ENCODE results near the gene AATF. TPM values are rescaled to one million over a fixed set of nuclear protein-coding genes. Genes with fewer than 3 reads are reported as not detected.

The AATF gene
- polyA plus RNA-seq, 3 donors, result 33.2 to 34.1 (median 34.0) TPM

DNA sequence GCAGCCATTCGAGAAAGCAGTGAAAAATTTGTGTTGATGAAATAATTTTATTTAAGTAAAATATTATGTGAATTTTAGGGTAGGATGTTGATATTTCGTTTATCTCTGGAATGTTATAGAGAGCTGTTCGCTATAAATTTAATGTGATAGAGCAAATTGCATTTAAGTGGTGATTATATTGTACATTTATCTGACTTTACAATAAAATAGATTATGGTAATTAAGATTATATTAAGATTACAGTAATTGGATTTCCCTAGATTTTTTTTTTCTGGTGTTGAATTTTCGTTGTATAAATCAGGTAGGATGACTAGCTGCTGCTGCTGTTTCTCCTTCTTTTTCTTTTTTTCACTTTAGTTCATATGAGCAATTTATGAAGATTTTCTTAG lies 71.0 kb downstream of the AATF start:
- no peak overlapping the region for H3K27ac ChIP-seq (ENCODE audit: low read depth, low read length)
- 97 to 98% (median 97%) methylated on average over 4 of the region's 4 CpGs for WGBS, 3 donors

DNA sequence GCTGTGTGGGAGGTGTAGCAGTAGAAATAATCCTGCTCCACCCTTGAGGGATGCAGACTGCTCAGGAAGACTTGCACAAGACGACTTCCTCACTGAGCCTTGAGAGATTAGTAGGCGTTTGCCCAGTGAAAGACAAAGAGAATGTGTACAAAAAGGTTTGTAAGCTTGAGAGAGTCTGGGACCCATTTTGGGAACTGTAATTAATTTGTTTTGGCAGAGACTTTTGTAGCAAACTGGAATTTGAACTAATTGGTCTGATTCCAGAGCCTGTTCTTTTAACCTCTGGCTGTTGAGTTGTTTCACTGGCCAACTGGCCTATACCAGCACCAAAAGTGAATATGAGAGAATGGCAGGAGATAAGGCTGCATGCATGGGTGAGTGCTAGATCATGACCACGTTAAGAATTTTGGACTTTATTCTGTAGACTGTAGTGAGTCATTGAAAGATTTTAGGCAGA lies 75.5 kb downstream of the AATF start:
- WGBS, 3 donors, result 36 to 72% (median 37%) methylated on average over 3 of the region's 3 CpGs
- H3K27ac ChIP-seq (ENCODE audit: low read depth, low read length), result no peak overlapping the region

DNA sequence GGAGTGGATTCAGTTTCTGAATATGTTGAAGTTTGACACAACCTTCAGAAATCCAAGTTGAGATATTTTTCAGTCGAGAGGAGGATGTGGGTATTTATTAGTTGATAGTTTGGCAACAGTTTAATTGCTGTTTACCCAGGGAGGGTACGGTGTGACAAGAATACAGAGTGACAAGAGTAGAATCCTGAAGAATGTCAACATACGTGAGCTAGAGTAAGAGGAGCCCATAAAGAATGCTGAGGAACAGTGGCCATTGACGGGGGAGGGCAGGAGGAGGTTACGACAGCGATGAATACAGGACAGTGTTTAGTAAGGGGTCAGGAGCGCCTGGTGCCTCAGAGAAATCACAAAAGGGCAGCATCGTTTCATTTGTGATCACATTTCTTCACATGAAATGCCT lies 76.5 kb downstream of the AATF start:
- H3K27ac ChIP-seq (ENCODE audit: low read depth, low read length), result no peak overlapping the region
- WGBS, 3 donors, result 85 to 86% (median 86%) methylated on average over 8 of the region's 8 CpGs

DNA sequence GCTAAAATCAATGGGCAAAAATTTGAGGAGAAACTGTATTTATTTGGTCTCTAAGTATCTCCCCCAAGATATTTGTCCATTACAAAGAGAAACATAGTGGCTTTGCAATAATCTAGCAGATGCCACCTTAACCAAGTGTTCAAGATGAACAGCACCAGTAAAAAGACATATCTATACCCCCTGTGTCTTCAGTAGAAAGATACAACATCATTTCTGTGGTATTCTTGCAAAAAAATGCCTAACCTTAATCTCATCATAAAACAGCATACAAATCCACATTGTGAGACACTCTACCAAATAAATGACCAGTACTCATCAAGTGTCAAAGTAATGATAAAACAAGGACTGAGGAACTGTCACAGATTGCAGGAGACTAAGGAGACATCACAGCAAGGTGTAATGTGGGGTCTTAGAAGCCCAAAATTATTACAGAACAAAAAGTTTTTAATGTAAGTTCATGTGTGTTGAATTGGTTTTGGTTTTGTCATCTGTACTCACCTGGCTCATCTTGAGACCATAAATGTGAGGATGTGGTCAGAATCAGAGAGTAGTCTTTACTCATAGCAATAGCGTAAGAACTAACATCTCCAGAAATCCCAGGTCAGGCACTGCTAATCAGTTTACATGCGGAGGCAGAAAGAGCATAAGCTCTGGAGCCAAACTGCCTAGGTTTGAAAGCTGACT lies 77.2 kb downstream of the AATF start:
- H3K27ac ChIP-seq (ENCODE audit: low read depth, low read length), result no peak overlapping the region
- 93 to 96% (median 95%) methylated on average over 2 of the region's 2 CpGs for WGBS, 3 donors

DNA sequence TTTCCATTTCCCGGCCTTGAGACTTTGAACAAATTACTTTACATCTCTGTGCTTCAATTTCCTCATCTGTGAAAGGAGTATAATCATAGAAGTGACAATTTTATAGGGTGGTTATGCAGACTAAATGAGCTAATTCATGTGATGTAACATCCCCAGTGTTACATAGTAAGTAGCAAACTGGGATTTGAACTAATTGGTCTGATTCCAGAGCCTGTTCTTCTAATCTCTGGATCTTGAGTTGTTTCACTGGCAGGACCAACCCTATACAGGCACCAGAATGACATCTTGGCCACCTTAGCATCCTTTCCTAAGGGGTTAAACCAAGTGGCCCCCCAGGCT lies 77.7 kb downstream of the AATF start:
- no peak overlapping the region for H3K27ac ChIP-seq (ENCODE audit: low read depth, low read length)
- 93 to 97% (median 96%) methylated on average over 1 of the region's 1 CpG for WGBS, 3 donors

DNA sequence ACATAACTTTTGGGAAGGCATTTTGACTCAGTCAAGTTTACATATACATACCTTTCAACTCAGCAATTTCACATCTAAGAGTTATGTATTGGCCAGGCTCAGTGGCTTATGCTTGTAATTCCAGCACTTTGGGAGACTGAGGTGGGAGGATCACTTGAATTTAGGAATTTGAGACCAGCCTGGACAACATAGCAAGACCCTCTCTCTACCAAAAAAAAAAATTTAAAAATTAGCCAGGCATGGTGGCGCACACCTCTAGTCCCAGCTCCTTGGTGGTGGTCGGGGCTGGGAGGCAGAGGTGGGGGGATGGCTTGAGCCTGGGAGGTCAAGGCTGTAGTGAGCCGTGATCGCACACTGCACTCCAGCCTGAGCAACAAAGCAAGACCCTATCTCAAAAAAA lies 79.3 kb downstream of the AATF start:
- no peak overlapping the region for H3K27ac ChIP-seq (ENCODE audit: low read depth, low read length)
- WGBS, 3 donors, result 92 to 98% (median 98%) methylated on average over 4 of the region's 4 CpGs

DNA sequence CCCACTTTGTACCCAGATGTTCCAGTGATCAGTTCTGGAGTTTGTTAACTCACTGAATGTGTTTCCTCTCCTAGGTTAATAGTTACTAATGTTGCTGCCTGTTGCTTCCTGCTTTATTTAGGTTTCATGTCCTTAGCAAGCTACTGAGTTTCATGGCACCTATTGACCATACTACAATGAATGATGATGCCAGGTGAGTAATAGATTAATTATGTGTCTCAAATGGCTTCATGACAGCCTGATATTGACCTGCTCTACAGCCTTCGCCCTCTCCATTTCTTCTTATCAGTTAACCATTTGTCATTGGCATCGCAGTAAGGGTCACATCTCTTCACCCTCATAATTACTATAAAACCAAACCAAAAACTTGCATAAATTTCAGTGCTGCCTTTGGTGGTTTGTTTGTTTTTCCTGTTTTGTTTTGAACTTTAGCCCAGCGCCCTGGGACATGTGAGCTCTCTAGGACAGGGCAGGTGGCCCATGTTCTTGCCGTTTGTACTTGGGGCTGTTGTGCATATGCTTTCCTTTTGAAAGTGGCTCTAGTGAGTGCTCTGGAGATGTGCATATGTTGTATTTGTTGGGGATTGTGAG lies 82.8 kb downstream of the AATF start:
- 79 to 95% (median 93%) methylated on average over 4 of the region's 4 CpGs for whole genome bisulfite sequencing, 3 donors
- no peak overlapping the region for H3K27ac ChIP-seq (ENCODE audit: low read depth, low read length)

DNA sequence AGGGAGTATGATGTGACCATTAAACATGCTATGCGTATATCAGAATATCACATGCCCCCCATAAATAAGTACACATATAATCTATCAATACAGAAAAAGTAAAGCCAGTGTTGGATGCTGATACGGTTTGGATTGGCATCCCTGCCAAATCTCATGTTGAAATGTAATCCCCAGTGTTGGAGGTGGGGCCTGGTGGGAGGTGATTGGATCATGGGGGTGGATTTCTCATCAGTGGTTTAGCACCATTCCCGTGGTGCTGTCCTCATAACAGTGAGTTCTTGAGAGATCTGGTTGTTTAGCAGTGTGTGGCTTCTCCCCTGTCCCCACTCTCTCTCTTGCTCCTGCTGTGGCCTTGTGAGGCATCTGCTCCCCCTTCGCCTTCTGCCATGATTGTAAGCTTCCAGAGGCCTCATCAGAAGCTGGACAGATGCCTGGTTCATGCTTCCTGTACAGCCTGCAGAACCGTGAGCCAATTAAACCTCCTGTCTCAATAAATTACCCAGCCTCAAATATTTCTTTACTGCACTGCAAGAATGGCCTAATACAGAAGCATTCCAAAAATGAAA lies 88.9 kb downstream of the AATF start:
- WGBS, 3 donors, result 81 to 88% (median 86%) methylated on average over 5 of the region's 5 CpGs
- H3K27ac ChIP-seq (ENCODE audit: low read depth, low read length), result no peak overlapping the region

DNA sequence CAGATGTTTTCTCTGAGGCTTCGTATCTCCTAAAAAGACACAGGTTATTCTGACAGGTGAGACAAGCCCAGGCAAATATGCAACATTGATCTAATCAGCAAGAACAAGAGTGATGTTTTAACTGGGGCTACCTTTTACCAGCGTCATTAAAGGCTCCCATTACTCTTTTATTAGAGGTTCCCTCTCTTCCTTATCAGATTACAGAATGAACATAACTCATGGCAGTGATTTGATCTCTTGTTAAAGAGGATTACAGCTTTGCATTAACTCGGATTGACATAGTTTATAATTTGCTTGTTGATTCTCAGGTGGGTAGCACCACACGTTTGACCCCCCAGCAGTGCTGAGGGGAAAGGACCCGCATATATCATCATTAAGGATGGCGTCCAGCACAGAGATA lies 90.5 kb downstream of the AATF start:
- 71 to 80% (median 79%) methylated on average over 6 of the region's 6 CpGs for WGBS, 3 donors
- H3K27ac ChIP-seq (ENCODE audit: low read depth, low read length), result no peak overlapping the region

DNA sequence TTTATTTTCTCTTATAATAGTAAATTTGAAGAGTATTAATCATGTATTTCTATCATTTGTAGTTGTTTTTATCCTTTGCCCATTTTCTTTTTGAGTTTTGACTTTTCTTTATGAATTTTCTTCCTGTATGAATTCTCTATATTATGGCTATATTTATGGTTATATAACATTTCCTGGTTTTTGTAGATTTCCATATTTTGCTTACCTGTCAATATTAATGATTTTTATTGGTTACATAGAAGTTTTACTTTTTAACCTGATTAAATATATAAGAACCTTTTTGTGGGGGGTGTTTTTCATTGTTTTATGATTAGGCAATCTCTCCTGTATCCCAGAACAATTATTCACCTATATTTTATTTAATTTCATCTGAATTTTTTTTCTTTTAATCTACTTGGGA lies 93.2 kb downstream of the AATF start:
- H3K27ac ChIP-seq (ENCODE audit: low read depth, low read length), result no peak overlapping the region

DNA sequence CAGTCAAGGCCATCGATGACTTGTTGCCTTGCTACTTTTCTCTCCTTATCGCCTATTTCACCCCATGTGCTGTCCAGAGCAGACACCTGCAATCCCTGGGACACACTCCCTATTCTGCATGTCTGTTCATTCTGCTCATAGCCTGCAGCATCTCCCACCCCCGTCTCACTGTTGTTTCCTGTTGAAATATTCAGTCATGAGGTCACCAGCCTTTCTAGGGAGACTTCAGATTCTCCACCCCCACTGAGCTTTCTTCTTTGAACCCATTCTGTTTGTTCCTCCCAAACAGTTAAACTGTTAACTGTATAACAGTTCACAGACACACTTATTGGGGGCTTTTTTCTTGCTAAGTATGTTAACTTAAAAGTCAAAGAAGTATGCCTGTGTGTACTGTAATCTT lies 94.4 kb downstream of the AATF start:
- WGBS, 3 donors, result 85 to 91% (median 91%) methylated on average over 3 of the region's 3 CpGs
- H3K27ac ChIP-seq (ENCODE audit: low read depth, low read length), result no peak overlapping the region

DNA sequence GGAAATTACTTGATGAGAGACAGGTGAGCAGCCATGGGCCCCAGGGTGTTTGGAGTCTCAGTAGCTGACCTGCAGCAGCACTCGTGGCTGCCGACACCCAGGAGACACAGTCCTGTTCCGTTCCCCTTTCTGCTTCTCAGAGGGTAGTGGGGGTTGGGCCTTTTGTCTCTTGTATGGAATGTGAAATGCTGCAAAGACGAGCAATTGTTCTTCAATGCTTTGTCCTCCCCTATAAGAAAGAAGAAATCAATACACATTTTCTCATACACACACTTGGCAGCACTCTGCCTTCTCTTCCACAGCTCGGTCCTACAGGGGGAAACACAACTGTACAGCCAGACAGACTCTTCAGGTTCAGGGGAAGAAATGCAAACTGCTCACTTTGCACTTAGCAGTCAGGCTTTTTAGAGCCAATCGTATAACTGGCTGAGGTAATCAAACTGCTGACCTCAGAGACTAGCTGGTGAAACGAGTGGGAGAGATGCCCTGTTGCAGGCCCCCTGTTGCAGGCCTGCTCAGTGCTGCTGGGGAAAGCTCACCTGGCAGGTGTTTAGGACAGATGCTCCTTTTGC lies 96.7 kb downstream of the AATF start:
- 68 to 76% (median 74%) methylated on average over 7 of the region's 7 CpGs for WGBS, 3 donors
- no peak overlapping the region for H3K27ac ChIP-seq (ENCODE audit: low read depth, low read length)

DNA sequence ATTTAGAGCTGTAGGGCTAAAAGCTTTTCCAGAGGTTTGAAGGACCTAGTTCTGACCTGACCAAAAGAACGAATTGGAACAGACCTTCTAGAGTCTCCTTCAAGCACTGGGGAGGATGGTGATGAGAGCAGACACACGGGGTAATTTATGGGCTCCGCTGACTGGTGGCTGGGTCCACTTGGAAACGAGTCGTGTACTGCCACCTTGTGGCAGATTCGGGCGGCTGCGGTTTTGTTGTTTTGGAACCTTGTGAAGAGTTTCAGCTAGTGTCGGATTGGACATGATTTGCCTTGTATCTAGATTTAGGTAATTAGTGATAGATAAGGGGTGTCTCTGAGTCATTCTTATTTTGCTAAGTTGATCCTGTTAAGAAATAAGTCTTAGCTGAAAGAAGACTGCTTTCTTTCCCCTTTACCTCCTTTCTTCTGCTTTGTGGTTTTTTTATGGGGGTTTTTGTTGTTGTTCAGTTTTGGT lies 98.9 kb downstream of the AATF start:
- WGBS, 3 donors, result 4 to 8% (median 7%) methylated on average over 9 of the region's 9 CpGs
- no peak overlapping the region for H3K27ac ChIP-seq (ENCODE audit: low read depth, low read length)

DNA sequence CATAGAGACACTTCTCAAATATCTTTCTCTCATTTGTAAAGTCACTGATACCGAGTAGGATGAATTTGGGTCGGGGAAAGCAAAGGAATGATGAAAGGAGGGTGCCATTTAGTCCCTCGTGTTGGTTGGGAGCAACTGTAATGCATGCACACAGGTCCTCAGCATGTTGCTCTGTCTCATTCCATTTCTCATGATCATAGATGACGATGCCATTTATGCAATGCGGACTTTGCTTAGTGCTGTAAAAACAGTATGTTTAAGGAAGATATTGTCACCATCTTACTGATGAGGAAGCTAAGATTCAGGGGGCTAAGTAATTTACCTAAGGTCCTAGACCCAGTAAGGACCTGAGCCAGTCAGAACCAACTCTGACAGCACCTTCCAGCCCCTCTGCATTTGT lies 100.1 kb downstream of the AATF start:
- no peak overlapping the region for H3K27ac ChIP-seq (ENCODE audit: low read depth, low read length)
- 90 to 96% (median 93%) methylated on average over 5 of the region's 5 CpGs for WGBS, 3 donors

DNA sequence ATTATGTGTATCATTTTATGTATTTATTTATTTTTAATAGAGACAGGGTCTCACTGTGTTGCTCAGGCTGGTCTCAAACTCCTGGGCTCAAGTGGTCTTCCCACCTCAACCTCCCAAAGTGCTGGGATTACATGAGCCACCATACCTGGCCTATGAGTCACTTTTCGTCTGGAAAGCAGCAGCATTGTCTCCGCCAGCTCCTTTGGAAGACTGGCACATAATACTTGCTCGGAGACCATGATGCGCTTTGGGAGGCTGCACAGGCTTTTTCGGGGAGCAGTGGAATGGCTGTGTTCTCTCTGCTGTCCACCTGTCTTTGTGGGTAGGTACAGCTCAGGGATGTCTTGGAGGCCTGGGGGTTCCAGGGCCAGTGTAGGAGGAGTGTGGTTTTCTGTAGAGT lies 102.2 kb downstream of the AATF start:
- WGBS, 3 donors, result 94 to 98% (median 96%) methylated on average over 5 of the region's 5 CpGs
- H3K27ac ChIP-seq (ENCODE audit: low read depth, low read length), result no peak overlapping the region

DNA sequence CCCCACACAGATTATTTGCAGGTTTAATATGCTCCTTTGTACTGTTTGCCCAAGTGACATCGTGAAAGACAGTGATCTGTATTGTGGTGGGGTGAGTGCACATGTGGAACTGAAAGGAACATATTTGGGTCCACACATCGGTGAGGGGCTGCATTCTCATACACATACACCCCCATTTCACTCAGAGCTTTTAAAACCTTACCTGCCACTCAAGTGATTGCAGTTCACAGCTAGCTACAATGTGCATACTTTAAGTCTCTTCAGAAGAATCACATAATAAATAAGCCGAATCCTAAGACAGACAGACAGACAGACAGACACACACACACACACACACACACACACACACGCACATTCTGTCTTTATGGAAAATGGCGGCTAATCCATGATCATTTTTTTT lies 102.6 kb downstream of the AATF start:
- H3K27ac ChIP-seq (ENCODE audit: low read depth, low read length), result no peak overlapping the region
- WGBS, 3 donors, result 87 to 98% (median 94%) methylated on average over 5 of the region's 5 CpGs

DNA sequence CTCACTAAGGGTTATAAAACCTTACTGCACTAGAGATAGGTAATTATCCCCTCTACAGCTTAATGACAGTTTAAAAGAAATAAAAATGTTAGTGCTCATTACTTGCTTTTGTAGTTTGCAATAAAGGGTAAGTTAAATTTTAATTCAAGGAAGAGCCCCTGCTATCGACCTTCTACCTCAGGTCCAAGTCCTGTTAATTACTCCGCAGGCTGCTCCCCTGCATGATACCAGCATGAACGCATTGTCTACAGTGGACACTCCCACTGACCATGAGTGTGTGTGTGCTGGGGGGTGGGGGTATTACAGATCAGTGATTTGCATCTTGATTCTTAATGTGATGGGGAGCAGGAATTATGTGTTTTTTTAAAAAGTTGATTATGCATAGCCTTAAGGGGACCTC lies 103.1 kb downstream of the AATF start:
- H3K27ac ChIP-seq (ENCODE audit: low read depth, low read length), result no peak overlapping the region
- WGBS, 3 donors, result 83 to 95% (median 92%) methylated on average over 3 of the region's 3 CpGs

DNA sequence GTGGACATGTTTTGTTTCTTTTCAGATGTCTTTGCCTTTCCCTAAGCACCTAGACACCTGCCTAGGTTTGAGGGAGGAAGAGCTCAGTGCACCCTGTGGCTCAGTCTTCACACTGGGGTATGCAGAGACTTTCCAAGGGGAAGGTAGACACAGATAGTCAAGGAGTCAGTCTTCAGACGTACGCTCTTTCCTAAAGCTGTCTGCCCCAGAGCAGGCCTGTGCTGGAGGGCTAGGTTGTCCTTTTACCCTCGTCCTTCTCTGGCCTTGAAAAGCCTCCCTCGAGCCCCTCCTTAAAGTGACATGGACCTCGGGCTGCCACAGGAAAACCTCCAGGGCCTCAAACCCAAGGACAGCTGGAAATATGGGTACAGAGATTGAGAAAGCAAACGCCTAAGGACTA lies 103.7 kb downstream of the AATF start:
- WGBS, 3 donors, result 72 to 84% (median 82%) methylated on average over 6 of the region's 6 CpGs

DNA sequence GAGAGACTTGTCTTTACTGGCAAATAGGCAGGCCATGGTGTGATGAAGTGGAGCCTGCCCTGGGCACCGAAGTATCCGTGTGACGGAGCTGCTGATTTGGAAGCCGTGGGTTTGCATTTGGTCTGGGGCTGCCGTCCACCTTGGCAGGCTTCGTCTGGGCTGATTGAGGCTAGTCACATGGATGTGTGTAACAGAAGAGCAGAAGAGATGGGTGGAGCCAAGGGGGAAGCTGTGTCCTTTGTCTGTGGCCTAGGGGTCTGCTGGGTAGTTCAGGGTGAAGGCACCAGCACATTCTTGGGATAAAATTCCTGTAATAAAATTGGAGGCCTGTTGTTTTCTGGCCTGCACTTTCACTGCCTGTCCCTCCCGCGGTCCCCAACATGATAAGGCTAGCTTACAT lies 106.1 kb downstream of the AATF start:
- H3K27ac ChIP-seq (ENCODE audit: low read depth, low read length), result no peak overlapping the region
- 81 to 93% (median 91%) methylated on average over 8 of the region's 8 CpGs for WGBS, 3 donors

More for the DNA sequence above, 103.7 kb downstream of the AATF start:
- no peak overlapping the region for H3K27ac ChIP-seq (ENCODE audit: low read depth, low read length)

DNA sequence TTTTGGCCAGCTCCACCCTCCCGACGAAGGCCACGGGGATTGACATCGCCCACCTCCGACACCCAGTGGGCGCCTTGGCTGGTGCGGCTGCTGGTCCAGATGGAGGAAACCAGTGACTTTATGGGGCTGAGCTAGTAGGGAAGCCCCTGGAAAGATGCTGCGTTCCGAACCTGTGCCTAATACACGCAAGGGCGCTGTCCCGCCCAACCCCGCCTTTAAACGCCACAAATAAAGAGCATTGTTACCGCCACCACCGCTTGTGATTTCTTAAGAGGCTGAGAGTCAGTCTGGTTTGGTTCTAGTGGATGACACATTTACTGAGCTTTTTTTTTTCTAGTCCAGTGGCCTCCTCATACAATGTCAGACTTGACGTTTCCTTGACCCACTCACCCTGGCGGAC lies 107.9 kb downstream of the AATF start:
- no peak overlapping the region for H3K27ac ChIP-seq (ENCODE audit: low read depth, low read length)
- WGBS, 3 donors, result 93 to 98% (median 96%) methylated on average over 18 of the region's 18 CpGs
